ENCODE measurements around the gene HECTD4.

The HECTD4 gene

DNA sequence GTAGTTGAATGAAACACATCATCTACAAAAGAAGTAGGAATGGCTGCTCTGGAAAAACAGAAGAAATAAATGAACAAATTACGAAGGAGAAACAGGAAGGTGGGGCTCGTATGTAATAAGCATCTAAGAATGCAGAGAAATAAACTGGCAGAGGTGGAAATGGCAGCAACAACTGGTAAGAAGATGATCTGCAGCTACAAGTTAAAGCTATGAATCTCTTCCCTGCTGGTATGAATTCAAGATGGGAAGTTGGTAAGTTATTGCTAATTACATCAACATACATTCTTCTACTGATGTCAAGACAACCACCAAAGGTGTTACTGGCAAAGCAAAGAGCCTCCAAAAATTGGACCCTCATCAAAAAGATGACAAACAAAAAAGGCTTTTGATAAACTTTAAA lies 59.8 kb downstream of the HECTD4 start:
- DNase-seq (ENCODE audit: low spot score), result no peak

DNA sequence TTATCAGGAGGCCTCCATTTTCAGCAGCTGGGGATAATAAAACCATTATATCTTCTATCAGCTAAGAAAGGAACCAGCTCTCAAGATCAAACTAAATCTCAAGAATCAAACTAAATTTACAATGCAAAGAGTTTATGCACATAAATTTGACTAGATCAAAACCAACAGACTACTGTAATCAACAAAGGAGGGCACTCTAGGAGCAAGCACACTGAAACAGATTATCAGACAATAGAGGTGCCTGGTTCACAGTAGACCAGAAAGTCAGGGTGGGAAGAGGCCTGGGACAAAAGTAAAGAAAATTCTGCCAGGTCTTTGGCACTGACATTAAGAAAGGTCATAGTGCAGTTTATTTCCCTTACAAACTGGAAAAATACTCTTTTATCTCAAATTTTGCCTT lies 61.0 kb downstream of the HECTD4 start:
- DNase-seq (ENCODE audit: low spot score), result no peak

DNA sequence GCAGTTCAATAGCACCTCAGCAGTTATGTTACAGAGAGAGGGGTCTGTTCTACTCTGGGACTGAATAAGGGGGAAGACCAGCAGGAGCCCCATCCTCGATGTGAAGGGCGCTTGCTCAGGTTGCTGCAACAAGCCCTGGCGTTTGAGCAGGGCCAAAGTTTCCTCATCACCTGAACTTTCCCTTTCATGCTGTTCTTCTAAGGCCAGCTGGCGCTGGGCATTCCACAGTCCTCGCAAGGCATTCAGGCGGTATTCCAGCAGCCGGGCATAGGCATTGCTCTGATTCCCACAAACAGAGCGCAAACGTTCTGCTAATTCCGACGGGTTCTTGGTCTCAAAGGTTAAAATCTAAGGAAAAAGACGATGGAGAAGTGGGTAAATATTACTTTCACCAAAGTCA lies 62.8 kb downstream of the HECTD4 start:
- DNase-seq (ENCODE audit: low spot score), result no peak

- DNase-seq (ENCODE audit: low spot score), result no peak
Observed at GRCh38 chr12:112317481-112317880, 64.8 kb downstream of the HECTD4 start.

GRCh38 chr12:112314981-112315380 lies 67.2 kb downstream of the HECTD4 start:
- DNase-seq (ENCODE audit: low spot score), result no peak

DNA sequence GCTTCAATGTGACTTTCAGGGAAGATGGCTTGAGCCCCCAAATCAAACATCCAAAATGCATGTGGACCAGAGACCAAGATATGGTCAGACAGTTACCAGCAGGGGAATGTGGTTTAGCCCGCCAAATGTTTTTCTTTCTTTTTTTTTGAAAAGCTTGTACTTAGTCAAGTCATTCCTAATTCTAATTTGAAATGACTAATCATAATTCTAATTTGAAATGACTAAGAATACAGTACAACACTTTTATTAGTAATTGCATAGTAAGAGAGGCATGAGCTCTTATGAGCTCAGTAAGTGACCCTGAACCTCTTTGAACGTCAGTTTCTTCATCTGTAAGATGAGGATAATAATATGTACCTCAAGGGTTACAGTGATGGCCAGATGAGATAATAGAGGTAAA lies 72.4 kb downstream of the HECTD4 start:
- no peak for DNase-seq (ENCODE audit: low spot score)

GRCh38 chr12:112308652-112309051 lies 73.6 kb downstream of the HECTD4 start:
- DNase-seq (ENCODE audit: low spot score), result no peak

DNA sequence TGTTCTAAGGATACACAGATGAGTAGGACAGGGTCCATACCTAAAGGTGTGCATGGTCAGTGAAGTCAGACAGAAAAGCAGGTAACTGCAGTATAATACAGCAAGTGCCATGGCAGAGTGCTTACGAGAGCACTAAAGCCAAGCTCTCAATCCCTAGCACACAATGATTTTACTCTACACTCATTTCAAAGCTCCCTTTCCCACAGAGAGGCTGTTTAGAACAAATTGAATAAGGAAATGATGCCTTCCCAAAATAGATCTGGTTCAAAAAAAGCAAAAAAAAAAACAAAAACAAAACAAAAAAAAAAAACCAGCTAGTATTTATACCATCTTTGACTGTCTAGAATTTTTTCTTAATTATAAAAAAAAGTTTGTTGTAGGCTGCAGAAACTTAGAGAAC lies 74.1 kb downstream of the HECTD4 start:
- no peak for DNase-seq (ENCODE audit: low spot score)

- DNase-seq (ENCODE audit: low spot score), result no peak
Observed at GRCh38 chr12:112307317-112308011, 74.8 kb downstream of the HECTD4 start.

GRCh38 chr12:112305951-112306350 lies 76.3 kb downstream of the HECTD4 start:
- DNase-seq (ENCODE audit: low spot score), result no peak

DNA sequence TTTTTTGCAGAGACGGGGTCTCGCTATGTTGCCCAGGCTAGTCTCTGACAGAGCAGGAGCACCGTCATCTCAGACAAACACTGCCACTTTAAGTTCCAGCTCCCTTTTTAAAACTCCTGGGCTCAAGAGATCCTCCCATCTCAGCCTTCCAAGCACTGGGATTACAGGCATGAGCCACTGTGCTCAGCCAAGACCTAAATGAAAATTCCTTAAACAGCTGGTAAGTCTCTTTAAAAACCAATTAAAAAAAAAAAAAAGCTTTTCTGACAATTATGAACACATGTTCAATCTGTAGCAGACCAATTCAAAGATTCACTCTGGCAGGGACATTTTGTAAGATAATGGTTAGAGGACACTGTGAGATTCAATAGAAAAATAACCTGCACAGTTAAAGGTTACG lies 77.8 kb downstream of the HECTD4 start:
- no peak for DNase-seq (ENCODE audit: low spot score)

DNA sequence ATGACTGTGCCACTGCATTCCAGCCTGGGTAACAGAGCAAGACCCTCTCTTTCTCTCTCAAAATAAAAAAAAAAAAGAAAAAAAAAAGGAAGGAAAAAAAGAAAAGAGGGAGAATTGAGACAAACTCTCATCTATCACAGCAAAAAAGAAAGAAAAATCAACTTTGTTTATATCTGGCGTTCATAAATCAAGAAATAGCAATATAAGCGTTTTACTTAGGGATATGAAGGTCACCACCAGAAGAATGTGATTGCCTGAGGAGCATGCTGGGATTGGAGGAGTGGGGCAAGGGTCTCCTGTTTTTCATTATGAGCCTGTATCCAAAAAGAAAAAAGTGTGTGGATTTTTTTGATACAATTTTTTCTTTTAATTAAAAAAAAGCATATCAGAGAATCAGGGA lies 78.4 kb downstream of the HECTD4 start:
- no peak for DNase-seq (ENCODE audit: low spot score)

- no peak for DNase-seq (ENCODE audit: low spot score)
Observed at GRCh38 chr12:112303004-112303403, 79.2 kb downstream of the HECTD4 start.

- no peak for DNase-seq (ENCODE audit: low spot score)
Observed at GRCh38 chr12:112299704-112300103, 82.5 kb downstream of the HECTD4 start.

- DNase-seq (ENCODE audit: low spot score), result no peak
Observed at GRCh38 chr12:112297188-112297587, 85.0 kb downstream of the HECTD4 start.

DNA sequence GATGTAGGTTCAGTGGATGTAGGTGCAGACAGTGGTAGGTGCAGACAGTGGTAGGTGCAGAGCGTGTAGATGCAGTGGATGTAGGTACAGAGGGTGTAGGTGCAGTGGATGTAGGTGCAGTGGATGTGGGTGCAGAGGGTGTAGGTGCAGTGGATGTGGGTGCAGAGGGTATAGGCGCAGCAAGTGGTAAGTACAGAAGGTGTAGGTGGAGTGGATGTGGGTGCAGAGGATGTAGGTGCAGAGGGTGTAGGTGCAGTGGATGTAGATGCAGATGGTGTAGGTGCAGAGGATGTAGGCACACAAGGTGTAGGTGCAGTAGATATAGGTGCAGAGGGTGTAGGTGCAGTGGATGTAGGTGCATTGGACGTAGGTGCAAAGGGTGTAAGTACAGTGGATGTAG lies 86.0 kb downstream of the HECTD4 start:
- no peak for DNase-seq (ENCODE audit: low spot score)

DNA sequence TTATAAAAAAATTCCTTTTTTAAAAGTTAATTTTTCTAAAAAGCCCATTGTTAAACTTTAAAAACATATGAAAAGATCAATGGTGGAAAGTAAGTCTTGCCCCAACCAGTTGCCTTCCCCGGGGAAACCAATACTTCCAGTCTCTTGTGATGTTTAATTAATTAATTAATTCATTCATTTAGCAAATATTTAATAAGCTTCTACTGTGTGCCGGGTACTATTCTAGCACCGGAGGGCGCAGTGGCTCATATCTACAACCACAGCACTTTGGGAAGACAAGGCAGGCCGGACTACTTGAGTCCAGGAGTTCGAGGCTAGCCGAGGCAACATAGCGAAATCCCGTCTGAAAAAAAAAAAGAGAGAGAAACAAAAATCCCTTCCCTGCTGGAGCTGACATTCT lies 87.4 kb downstream of the HECTD4 start:
- DNase-seq (ENCODE audit: low spot score), result no peak

- DNase-seq (ENCODE audit: low spot score), result no peak
Observed at GRCh38 chr12:112288638-112289037, 93.6 kb downstream of the HECTD4 start.

GRCh38 chr12:112285600-112286401 lies 96.4 kb downstream of the HECTD4 start:
- DNase-seq (ENCODE audit: low spot score), result no peak

GRCh38 chr12:112283546-112283945 lies 98.7 kb downstream of the HECTD4 start:
- DNase-seq (ENCODE audit: low spot score), result peak; percentile 21

GRCh38 chr12:112282920-112283319 lies 99.3 kb downstream of the HECTD4 start:
- no peak for DNase-seq (ENCODE audit: low spot score)

DNA sequence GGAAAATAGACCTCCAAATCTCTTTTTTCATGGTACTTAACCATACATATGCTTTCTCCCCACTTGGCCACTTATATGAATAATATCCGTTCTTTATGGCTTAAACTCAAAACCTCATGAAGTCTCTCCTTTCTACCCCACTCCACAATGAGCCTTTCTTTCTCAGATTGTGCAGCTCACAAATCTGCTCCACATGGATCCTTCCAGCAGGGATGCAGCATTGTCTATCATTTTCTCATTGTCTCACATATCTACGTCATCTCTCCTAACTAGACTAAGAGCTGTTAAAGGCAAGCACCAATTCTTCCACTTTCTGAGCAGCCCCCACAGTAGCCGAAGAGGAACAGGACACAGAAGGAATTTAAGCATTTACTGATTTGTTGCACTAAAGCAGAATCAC lies 106.4 kb downstream of the HECTD4 start:
- DNase-seq (ENCODE audit: low spot score), result peak; percentile 83

DNA sequence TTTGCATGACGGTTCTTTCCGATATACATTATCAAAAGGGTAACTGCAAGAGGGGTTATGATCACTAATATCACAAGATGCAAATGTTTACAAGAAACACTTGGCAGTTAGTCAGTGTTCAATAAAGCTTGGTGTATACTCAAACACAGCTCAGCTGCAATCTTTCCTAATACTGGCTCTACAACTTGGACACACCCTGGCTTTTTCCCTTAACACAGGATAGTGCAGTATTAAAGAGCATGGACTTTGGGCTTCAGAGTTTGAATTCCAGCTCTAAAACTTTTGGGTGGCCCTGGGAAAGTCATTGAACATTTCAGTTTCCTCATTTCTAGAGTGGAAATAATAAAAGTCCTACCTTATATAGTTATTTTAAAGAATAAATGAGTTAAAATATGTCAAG lies 107.0 kb downstream of the HECTD4 start:
- DNase-seq (ENCODE audit: low spot score), result no peak

GRCh38 chr12:112270673-112271072 lies 111.6 kb downstream of the HECTD4 start:
- DNase-seq (ENCODE audit: low spot score), result no peak

Measured in pons (tissue), 1 donor.